GM13977 (cell line): ENCODE measurements around the gene NEURL2.

ENCODE experiments used
- DNase-seq: peaks from one replicate; pipeline ENCODE4 v3.0.0; 2012; ENCODE audit warnings: low spot score
- in situ Hi-C: fragments of 300-500 bp; cut with MboI; formaldehyde crosslinking; loops from one replicate; pipeline ENCODE4 v1.12.0; 2022; ENCODE audit warnings: low sequenced_read_pairs, low pct_unique_long_range_greater_than_20kb, mixed read lengths, inconsistent platforms; ENCODE audit not compliant: unreplicated experiment
- TF ChIP-seq, protein P1 (sequence below): IDR thresholded peaks from 2 replicates; pipeline ENCODE4 v1.5.1; 2012; ENCODE audit warnings: mild to moderate bottlenecking, control low read depth; ENCODE audit not compliant: insufficient read depth; ENCODE audit errors: extremely low read depth, missing control alignments

Gene NEURL2

DNA sequence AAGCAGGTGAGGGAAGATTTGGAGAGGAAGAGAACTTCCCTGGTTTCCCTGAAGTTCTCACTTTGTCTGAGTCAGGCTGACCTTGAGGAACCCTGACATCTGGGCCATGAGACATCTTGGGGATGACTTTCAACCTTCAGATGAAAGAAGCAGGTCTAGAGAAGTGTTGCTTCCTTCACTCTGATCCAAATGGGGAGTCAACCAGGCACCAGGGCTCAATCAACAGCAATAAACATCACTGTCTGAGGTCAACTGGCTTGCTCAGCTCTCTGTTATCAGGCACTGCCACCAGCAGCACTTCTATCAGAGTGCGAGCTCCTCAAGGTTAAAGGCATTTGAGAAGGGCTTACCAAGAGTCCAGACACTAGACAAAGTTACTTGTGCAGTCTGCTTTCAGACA is 40.1 kb downstream of the NEURL2 start:
- TF ChIP-seq, protein P1, sequence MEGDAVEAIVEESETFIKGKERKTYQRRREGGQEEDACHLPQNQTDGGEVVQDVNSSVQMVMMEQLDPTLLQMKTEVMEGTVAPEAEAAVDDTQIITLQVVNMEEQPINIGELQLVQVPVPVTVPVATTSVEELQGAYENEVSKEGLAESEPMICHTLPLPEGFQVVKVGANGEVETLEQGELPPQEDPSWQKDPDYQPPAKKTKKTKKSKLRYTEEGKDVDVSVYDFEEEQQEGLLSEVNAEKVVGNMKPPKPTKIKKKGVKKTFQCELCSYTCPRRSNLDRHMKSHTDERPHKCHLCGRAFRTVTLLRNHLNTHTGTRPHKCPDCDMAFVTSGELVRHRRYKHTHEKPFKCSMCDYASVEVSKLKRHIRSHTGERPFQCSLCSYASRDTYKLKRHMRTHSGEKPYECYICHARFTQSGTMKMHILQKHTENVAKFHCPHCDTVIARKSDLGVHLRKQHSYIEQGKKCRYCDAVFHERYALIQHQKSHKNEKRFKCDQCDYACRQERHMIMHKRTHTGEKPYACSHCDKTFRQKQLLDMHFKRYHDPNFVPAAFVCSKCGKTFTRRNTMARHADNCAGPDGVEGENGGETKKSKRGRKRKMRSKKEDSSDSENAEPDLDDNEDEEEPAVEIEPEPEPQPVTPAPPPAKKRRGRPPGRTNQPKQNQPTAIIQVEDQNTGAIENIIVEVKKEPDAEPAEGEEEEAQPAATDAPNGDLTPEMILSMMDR = no peak
- in situ Hi-C loops = no loop called here
- DNase-seq = no peak

DNA sequence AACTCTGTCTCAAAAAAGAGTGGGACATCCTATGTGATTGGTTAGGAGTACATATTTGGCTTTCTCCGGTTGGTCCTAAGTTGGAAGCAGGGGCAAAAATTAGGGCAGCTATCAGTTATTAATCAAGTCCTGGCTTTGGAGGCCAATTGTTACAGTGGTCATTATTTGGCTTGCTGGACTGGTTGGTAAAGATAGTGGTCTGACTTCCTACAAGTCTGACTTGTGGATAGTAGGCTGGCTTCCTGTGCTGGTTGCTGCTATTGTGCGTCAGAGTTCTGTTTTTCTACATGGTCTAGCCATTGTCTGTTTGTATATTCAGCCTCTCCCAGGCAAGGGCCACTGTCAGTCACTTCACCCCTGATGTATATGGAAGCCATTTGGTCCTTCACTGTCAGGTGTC is 40.8 kb downstream of the NEURL2 start:
- in situ Hi-C loops = no loop called here
- TF ChIP-seq, protein P1 = no peak
- DNase-seq = no peak

DNA sequence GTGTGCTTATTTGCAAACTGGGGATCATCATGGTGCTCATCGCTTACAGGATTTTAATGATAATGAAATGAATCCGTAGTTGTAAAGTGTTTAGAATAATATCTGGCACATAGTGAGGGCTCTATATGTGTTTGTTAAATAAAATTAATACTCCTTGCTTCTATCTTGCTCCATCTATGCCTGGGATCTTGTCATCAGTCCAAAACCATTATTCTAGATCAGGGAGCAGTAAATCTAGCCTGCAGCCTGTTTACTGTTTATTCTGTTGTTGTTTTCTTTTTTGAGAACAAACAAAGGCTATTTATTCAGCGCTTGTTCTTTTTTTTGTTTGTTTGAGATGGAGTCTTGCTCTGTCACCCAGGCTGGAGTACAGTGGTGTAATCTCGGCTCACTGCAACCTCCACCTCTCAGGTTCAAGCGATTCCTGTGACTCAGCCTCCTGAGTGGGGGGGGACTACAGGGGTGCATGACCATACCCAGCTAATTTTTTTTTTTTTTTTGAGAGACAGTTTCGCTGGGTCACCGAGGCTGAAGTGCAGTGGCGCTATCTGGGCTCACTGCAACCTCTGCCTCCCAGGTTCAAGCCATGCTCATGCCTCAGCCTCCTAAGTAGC is 41.9 kb downstream of the NEURL2 start:
- TF ChIP-seq, protein P1 = no peak
- no peak for DNase-seq
- in situ Hi-C loops = no loop called here

DNA sequence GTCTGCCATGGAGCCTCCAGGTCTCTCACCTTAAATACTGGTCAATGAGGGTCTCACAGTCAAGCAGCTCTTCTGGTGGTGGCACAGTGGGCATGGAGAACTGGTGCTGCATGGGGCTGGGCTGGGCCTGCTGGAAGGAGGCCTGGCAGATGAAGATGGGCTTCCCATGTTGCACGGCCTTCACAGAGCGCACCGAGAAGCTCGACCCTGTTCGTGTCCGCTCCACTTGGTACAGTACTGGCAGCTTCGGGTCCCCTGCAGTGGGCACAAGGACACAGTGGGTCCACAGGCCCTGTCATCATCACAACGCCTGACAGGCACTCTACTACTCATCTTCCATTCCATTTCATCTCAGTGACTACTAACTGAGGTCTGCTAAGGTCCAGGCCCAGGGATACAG is 42.6 kb downstream of the NEURL2 start:
- DNase-seq = no peak
- TF ChIP-seq, protein P1 = no peak
- in situ Hi-C loops = no loop called here

DNA sequence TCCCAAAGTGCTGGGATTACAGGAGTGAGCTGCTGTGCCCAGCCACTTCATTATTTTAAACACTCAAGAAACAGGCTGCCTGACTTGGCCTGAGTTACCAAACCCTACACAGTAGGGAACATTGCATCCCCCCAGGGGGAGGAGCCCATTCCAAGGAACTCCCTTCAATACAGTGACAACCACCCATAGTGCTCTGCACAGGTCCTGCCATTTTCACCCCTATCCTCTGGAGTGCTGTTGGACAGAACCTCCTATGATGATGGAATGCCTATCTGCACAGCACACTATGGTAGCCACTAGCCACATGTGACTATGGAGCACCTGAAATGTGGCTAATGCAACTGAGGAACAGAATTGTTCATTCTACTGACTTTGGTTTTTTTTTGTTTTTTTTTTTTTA is 45.6 kb downstream of the NEURL2 start:
- in situ Hi-C loops = no loop called here
- TF ChIP-seq, protein P1 = no peak
- no peak for DNase-seq

DNA sequence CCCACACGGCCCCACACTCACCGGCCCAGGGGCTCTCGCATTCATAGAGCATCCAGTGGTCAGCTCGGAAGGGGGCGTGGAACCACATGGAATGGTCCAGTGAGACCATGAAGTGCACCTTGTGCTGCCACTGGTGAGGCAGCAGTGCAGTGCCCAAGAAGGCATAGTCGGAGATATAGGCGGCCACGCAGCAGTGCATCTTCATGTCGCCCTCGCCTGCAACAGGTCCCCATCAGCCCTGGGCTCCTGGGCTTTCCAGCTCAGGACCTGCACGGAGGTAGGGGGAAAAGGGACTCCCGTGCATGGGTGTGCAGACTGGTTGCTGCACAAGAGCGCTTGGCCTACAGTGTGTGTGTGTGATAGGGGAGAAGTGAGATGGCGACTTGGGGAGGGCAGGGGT is 47.5 kb downstream of the NEURL2 start:
- TF ChIP-seq, protein P1 = no peak
- DNase-seq = no peak
- in situ Hi-C loops = no loop called here

DNA sequence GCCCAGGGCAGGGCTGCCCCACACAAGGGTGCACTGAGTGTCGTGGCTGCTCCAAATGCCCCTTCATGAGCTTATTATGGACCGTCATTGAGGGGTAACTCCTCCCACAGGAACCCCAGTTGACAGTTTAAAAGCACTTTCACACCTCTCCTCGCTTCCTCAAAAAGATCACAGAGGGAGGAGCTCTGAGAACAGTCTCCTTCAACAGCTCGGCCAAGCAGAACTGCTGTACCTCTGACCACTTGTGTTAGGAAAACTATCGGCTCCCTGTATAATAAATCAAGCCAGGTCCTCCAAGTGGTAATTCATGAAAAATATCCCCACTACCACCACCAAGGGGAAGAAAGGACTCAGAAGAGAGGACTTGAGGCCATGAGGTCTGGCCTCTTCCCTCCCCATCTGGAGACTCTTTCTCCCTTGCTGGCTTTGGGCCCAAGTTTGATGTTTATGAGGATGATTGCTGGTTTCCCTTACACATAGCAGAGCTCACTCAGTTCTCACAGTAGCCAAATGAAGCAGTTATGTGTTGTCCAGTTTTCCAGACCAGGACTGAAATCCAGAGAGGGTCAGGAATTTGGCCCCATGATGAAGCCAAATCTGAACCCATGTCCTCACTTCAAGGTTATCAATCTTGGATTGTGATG is 48.7 kb downstream of the NEURL2 start:
- in situ Hi-C loops = no loop called here
- peak; percentile 67 for DNase-seq
- TF ChIP-seq, protein P1 = no peak
